Caco-2 (cell line): ENCODE data around the gene LMTK2. TPM values are rescaled to one million over a fixed set of nuclear protein-coding genes. Genes with fewer than 3 reads are reported as not detected.

Source experiments
- BruUV-seq: library from RNA; stranded (reverse); fragments of 400-500 nt; replicated peaks from 2 replicates; lab custom pipeline; 2021; lab: Mats Ljungman, UMichigan
- CTCF ChIA-PET: fragments of 300-600 bp; sonication (Branson Sonifier 250); formaldehyde crosslinking; loops from one replicate; lab custom pipeline; 2022; ENCODE audit warnings: antibody characterized with exemption; lab: Charles Lee
- POLR2A ChIA-PET: fragments of 300-600 bp; sonication (Branson Sonifier 250); formaldehyde crosslinking; loops from one replicate; lab custom pipeline; 2022; ENCODE audit warnings: antibody characterized with exemption; lab: Charles Lee
- DNase-seq, 2 experiments: peaks; one replicate each; pipeline versions ENCODE4 v3.0.0 to v3.0.0-alpha.2; 2020 to 2022
- H3K27me3 ChIP-seq: replicated peaks from 2 replicates; pipeline ENCODE4 v1.6.0; 2011; ENCODE audit warnings: low read length; ENCODE audit not compliant: control insufficient read depth, insufficient read depth
- H3K36me3 ChIP-seq: 2 replicates; pipeline ENCODE4 v1.5.1; 2011; ENCODE audit warnings: low read length; ENCODE audit not compliant: control insufficient read depth, insufficient read depth
- H3K4me1 ChIP-seq: fragments of 250-450 bp; sonication (Bioruptor Pico); 2 replicates; pipeline ENCODE4 v1.5.1; 2020; ENCODE audit warnings: mild to moderate bottlenecking
- H3K4me3 ChIP-seq: 2 replicates; pipeline ENCODE4 v1.5.1; 2011; ENCODE audit warnings: low read depth, mild to moderate bottlenecking, control low read depth, low read length
- H3K9me3 ChIP-seq: fragments of 250-450 bp; sonication (Bioruptor Pico); 2 replicates; pipeline ENCODE4 v1.5.1; 2020; ENCODE audit warnings: mild to moderate bottlenecking, moderate library complexity
- H3K27ac Mint-ChIP-seq: one replicate; pipeline ENCODE4 v1.8.0; 2022; ENCODE audit warnings: mixed read lengths; ENCODE audit not compliant: unreplicated experiment
- H3K27me3 Mint-ChIP-seq: one replicate; pipeline ENCODE4 v1.8.0; 2022; ENCODE audit warnings: mixed read lengths; ENCODE audit not compliant: insufficient read depth, unreplicated experiment
- H3K36me3 Mint-ChIP-seq: one replicate; pipeline ENCODE4 v1.8.0; 2022; ENCODE audit warnings: mild to moderate bottlenecking, mixed read lengths; ENCODE audit not compliant: insufficient read depth, unreplicated experiment
- H3K4me1 Mint-ChIP-seq: one replicate; pipeline ENCODE4 v1.8.0; 2022; ENCODE audit warnings: low read depth, mixed read lengths; ENCODE audit not compliant: unreplicated experiment
- H3K4me3 Mint-ChIP-seq: one replicate; pipeline ENCODE4 v1.8.0; 2022; ENCODE audit warnings: mild to moderate bottlenecking, moderate library complexity, mixed read lengths; ENCODE audit not compliant: unreplicated experiment
- H3K9me3 Mint-ChIP-seq: one replicate; pipeline ENCODE4 v1.8.0; 2022; ENCODE audit warnings: mixed read lengths; ENCODE audit not compliant: unreplicated experiment
- intact Hi-C: fragments of 100-400 bp; cut with micrococcal nuclease; formaldehyde crosslinking; loops from one replicate; pipeline ENCODE4 v1.10.0; 2022; ENCODE audit not compliant: unreplicated experiment
- total RNA-seq: library from RNA; stranded (reverse); gene quantifications from 2 replicates; pipeline ENCODE4 v1.2.3, GENCODE V29; 2022
- TF ChIP-seq, protein P1 (sequence below), 2 experiments: fragments of 200-600 bp in 1 of 2; IDR thresholded peaks; 1 replicate in 1 of 2; 2 replicates in 1 of 2; pipeline versions ENCODE4 v1.5.1 to v1.8.0; 2011 to 2022; ENCODE audit warnings: antibody characterized with exemption in 1 of 2, control low read depth in 1 of 2, inconsistent platforms in 1 of 2, low read depth in 1 of 2, low read length in 1 of 2, mild to moderate bottlenecking in 1 of 2, moderate library complexity in 1 of 2; ENCODE audit not compliant: insufficient read depth in 1 of 2, severe bottlenecking in 1 of 2, unreplicated experiment in 1 of 2

Gene LMTK2
- total RNA-seq, 1 experiment from 2014 or later = 21.9 TPM

DNA sequence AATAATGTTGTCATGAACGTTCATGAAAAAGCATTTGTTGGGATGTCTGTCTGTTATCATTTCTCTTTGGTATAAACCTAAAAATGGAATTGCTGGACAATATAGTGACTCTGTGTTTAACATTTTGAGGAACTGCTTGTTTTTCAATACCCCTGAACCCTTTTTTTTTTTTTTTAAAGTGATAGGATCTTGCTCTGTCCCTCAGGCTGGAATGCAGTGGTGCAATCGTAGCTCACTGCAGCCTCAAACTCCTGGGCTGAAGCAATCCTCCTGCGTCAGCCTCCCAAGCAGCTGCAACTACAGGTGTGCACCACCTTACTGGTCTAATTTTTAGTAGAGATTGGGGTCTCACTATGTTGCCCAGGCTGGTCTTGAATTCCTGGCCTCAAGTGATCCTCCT is 15.1 kb upstream of the LMTK2 start:
- Mint-ChIP-seq H3K27me3 (peaks cover 3% of the 10 kb centered on the region), H3K4me1 (no peaks in the 10 kb centered on the region), H3K27ac (no peak overlapping the region), H3K9me3 (peaks cover 6% of the 10 kb centered on the region), H3K4me3 (no peak overlapping the region), H3K36me3 (peaks cover 4% of the 10 kb centered on the region)
- TF ChIP-seq, protein P1, sequence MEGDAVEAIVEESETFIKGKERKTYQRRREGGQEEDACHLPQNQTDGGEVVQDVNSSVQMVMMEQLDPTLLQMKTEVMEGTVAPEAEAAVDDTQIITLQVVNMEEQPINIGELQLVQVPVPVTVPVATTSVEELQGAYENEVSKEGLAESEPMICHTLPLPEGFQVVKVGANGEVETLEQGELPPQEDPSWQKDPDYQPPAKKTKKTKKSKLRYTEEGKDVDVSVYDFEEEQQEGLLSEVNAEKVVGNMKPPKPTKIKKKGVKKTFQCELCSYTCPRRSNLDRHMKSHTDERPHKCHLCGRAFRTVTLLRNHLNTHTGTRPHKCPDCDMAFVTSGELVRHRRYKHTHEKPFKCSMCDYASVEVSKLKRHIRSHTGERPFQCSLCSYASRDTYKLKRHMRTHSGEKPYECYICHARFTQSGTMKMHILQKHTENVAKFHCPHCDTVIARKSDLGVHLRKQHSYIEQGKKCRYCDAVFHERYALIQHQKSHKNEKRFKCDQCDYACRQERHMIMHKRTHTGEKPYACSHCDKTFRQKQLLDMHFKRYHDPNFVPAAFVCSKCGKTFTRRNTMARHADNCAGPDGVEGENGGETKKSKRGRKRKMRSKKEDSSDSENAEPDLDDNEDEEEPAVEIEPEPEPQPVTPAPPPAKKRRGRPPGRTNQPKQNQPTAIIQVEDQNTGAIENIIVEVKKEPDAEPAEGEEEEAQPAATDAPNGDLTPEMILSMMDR (IDR thresholded peaks at IDR 0.05; ENCODE audit: insufficient read depth in 1 of 2, low read depth in 1 of 2, low read length in 1 of 2, severe bottlenecking in 1 of 2, unreplicated experiment in 1 of 2) = no peak
- intact Hi-C loops = loop anchor here (10.0 kb wide), 1 partner anchor 703 kb away; no protein-coding TSS in a partner anchor
- Histone ChIP-seq H3K4me3 (no peak overlapping the region), H3K27me3 (peaks cover 1% of the 10 kb centered on the region; the same call in 1 of the 2 replicates), H3K36me3 (no peaks in the 10 kb centered on the region), H3K9me3 (peaks cover 4% of the 10 kb centered on the region), H3K4me1 (no peaks in the 10 kb centered on the region)
- CTCF ChIA-PET = no interaction called here
- POLR2A ChIA-PET = no interaction called here
- no peak for DNase-seq
- no TSS peak for BruUV-seq

DNA sequence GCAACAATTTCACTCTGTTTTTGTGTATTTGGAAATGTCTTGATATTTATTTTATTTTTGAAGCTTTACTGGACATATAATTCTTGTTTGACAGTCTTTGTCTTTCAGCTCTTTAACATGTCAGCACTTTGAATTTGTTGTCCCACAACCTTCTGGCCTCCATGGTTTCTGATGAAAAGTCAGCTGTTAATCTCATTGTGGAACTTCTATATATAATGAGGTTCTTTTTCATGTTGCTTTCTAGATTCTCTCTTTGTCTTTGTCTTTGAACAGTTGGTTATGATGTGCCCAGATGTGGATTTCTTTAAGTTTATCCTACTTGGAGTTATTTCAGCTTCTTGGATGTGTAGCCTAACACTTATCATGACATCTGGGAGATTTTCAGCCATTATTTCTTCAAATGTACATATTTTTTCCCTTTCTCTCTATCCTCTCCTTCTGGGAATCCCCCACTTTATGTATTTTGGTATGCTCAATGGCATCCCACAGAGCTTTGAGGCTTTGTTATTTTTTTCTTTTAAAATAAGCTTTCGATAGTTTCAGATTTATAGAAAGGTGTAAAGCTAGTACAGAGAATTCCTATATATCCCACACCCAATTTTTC is 9.5 kb upstream of the LMTK2 start:
- Mint-ChIP-seq H3K4me3 (no peak overlapping the region), H3K9me3 (peaks cover 47% of the 10 kb centered on the region), H3K27me3 (peaks cover 3% of the 10 kb centered on the region), H3K4me1 (no peaks in the 10 kb centered on the region), H3K36me3 (no peaks in the 10 kb centered on the region), H3K27ac (no peak overlapping the region)
- ChIA-PET CTCF (no interaction called here), POLR2A (interaction anchor here (0.6 kb wide), 1 partner anchor 138 kb away, joined by 18 read pairs; no protein-coding TSS in a partner anchor)
- TF ChIP-seq, protein P1 (IDR thresholded peaks at IDR 0.05; ENCODE audit: insufficient read depth in 1 of 2, low read depth in 1 of 2, low read length in 1 of 2, severe bottlenecking in 1 of 2, unreplicated experiment in 1 of 2) = no peak
- no TSS peak for BruUV-seq
- DNase-seq = no peak
- intact Hi-C loops = loop anchor here (10.0 kb wide), 1 partner anchor 698 kb away; no protein-coding TSS in a partner anchor
- Histone ChIP-seq H3K9me3 (peaks cover 35% of the 10 kb centered on the region), H3K36me3 (no peaks in the 10 kb centered on the region), H3K4me1 (no peaks in the 10 kb centered on the region), H3K27me3 (peaks cover 1% of the 10 kb centered on the region; the same call in 1 of the 2 replicates), H3K4me3 (no peak overlapping the region)

DNA sequence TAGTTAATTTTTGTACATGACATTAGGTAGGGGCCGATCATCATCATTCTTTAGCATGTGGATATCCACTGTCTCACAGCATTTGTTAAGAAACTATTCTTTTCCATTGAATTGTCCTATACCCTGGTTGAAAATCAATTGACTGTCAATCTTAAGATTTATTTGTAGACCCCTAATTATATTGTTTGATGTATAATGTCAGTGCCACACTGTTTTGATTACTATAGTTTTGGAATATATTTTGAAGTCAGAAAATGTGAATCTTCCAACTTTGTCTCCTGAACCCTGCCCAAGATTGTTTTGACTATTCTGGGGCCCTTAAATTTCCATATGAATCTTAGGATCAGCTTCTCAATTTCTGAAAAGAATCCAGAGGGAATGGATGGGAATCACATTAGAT is 6.6 kb upstream of the LMTK2 start:
- H3K4me1 Mint-ChIP-seq = no peaks in the 10 kb centered on the region
- no peaks in the 10 kb centered on the region for H3K36me3 Mint-ChIP-seq
- TF ChIP-seq, protein P1 (IDR thresholded peaks at IDR 0.05; ENCODE audit: insufficient read depth in 1 of 2, low read depth in 1 of 2, low read length in 1 of 2, severe bottlenecking in 1 of 2, unreplicated experiment in 1 of 2) = no peak
- Histone ChIP-seq H3K4me3 (no peak overlapping the region), H3K27me3 (peaks cover 1% of the 10 kb centered on the region; the same call in 1 of the 2 replicates), H3K9me3 (peaks cover 35% of the 10 kb centered on the region), H3K4me1 (no peaks in the 10 kb centered on the region), H3K36me3 (no peaks in the 10 kb centered on the region)
- POLR2A ChIA-PET = no interaction called here
- intact Hi-C loops = no loop called here
- CTCF ChIA-PET = no interaction called here
- H3K27ac Mint-ChIP-seq = no peak overlapping the region
- DNase-seq = no peak
- no TSS peak for BruUV-seq
- H3K4me3 Mint-ChIP-seq = no peak overlapping the region
- H3K9me3 Mint-ChIP-seq = peaks cover 56% of the 10 kb centered on the region
- H3K27me3 Mint-ChIP-seq = no peaks in the 10 kb centered on the region
